ENCODE measurements around the gene HTR6.

Gene HTR6

GRCh38 chr1:19728413-19729145, 63.9 kb downstream of the HTR6 start:
- DNase-seq = no peak

- no peak for DNase-seq
Measured at GRCh38 chr1:19730232-19730631, 65.6 kb downstream of the HTR6 start.

Data from NCI-H1105 (cell line).